GM23248 (cell line): ENCODE data around the gene PIK3CG.
"Not testable (repeated sequence)": the region's sequence is repeated elsewhere in the genome, so short reads cannot be mapped to it uniquely, and the experiment has no call there.

Experiments
- EZH2 ChIP-seq: fragments of 200-600 bp; sonication (generic); IDR thresholded peaks from 2 replicates; pipeline ENCODE4 v1.6.1; 2018; ENCODE audit warnings: antibody characterized with exemption, mild to moderate bottlenecking; ENCODE audit not compliant: insufficient read depth, poor library complexity, severe bottlenecking
- EZH2phosphoT487 ChIP-seq: fragments of 200-600 bp; sonication (generic); IDR thresholded peaks from 2 replicates; pipeline ENCODE4 v1.6.1; 2018; ENCODE audit warnings: antibody characterized with exemption, moderate library complexity, mild to moderate bottlenecking, low read depth; ENCODE audit not compliant: insufficient read depth

DNA sequence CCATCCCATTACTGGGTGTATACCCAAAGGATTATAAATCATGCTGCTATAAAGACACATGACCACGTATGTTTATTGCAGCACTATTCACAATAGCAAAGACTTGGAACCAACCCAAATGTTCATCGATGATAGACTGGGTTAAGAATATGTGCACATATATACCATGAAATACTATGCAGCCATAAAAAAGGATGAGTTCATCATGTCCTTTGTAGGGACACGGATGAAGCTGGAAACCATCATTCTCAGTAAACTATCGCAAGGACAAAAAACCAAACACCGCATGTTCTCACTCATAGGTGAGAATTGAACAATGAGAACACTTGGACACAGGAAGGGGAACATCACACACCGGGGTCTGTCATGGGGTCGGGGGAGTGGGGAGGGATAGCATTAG, 73.0 kb downstream of the PIK3CG start:
- not testable (repeated sequence) for TF ChIP-seq EZH2, EZH2phosphoT487
